Duodenal mucosa (tissue), 2 donors: ENCODE measurements around the gene DENND1A.

Experiments
- H3K27ac ChIP-seq: one replicate; pipeline ENCODE4 v1.7.0; 2013; ENCODE audit warnings: low read depth, low read length
- H3K27me3 ChIP-seq, 2 donors: one replicate each; pipeline ENCODE4 v1.7.0; 2013; ENCODE audit warnings: low read length in 2 of 2, control low read depth in 1 of 2; ENCODE audit not compliant: insufficient read depth in 2 of 2, control insufficient read depth in 1 of 2
- H3K36me3 ChIP-seq, 2 donors: one replicate each; pipeline ENCODE4 v1.7.0; 2013; ENCODE audit warnings: low read length in 2 of 2, control low read depth in 1 of 2; ENCODE audit not compliant: insufficient read depth in 2 of 2, control insufficient read depth in 1 of 2
- H3K4me1 ChIP-seq, 2 donors: one replicate each; pipeline ENCODE4 v1.7.0; 2013; ENCODE audit warnings: low read length in 2 of 2, control low read depth in 1 of 2; ENCODE audit not compliant: insufficient read depth in 2 of 2, control insufficient read depth in 1 of 2
- H3K4me3 ChIP-seq, 2 donors: one replicate each; pipeline ENCODE4 v1.7.0; 2013; ENCODE audit warnings: low read length in 2 of 2, low read depth in 1 of 2
- H3K9ac ChIP-seq, 2 donors: one replicate each; pipeline ENCODE4 v1.7.0; 2013; ENCODE audit warnings: low read length in 2 of 2, low read depth in 1 of 2
- H3K9me3 ChIP-seq, 2 donors: one replicate each; pipeline ENCODE4 v1.7.0; 2013; ENCODE audit warnings: low read length in 2 of 2, control low read depth in 1 of 2; ENCODE audit not compliant: control insufficient read depth in 1 of 2

Gene DENND1A

DNA sequence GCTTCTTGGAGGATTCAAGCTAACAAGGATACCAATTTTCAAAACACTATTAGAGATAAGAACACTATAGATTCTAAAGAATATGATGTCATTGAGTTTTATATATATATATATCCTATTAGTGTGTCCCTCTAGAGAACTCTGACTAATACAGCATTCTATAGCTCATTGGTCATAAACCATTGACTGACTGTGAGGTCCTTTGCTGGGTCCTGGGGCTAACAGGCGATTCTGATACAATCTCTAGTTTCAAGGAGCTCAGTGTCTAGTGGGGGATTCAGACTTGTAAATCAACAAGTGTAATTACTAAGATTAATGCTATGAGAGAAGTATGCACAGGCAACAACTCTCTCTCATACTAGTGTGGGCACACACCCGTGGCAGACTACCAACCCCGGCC lies 234.5 kb downstream of the DENND1A start:
- Histone ChIP-seq H3K27ac (no peak overlapping the region), H3K36me3 (no peaks in the 10 kb centered on the region), H3K4me1 (peaks cover 0 to 6% of the 10 kb centered on the region in 2 donors), H3K9me3 (no peaks in the 10 kb centered on the region), H3K4me3 (no peak overlapping the region), H3K9ac (no peak overlapping the region), H3K27me3 (no peaks in the 10 kb centered on the region)

GRCh38 chr9:123691765-123692303 lies 238.1 kb downstream of the DENND1A start:
- Histone ChIP-seq H3K4me3 (no peak overlapping the region), H3K36me3 (no peaks in the 10 kb centered on the region), H3K27ac (no peak overlapping the region), H3K9ac (no peak overlapping the region), H3K4me1 (peaks cover 6 to 9% of the 10 kb centered on the region in 2 donors), H3K9me3 (no peaks in the 10 kb centered on the region), H3K27me3 (no peaks in the 10 kb centered on the region)

- no peak overlapping the region for H3K9ac ChIP-seq
- H3K9me3 ChIP-seq = no peaks in the 10 kb centered on the region
- no peaks in the 10 kb centered on the region for H3K36me3 ChIP-seq
- H3K27me3 ChIP-seq = peaks cover 0 to 2% of the 10 kb centered on the region in 2 donors
- H3K4me3 ChIP-seq = no peak overlapping the region
- peaks cover 8 to 18% of the 10 kb centered on the region in 2 donors for H3K4me1 ChIP-seq
- H3K27ac ChIP-seq = no peak overlapping the region
These were observed 240.1 kb downstream of the DENND1A start for GRCh38 chr9:123689701-123690428.

DNA sequence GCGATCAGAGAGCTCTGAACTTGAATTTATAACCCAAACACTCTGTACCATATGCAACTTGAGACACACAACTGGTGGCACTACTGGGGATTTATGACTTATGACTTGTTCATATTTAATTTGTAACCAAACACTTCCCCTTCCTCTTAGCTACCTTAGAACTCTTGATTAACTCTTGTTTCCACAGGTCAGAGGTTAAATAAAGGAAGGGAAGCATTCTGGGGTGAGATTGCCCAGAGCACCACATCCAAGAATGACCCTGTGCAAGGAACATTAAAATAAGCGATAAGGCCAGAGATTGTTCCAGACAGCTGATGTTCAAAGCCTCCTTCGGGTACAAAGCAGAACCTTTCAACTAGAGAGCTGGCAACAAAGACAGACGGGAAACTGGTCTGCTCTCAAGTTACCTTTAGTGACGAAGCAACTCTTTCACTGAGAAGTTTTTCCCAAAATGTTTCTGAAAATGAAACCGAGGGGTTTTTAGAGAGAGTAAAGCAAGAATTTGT lies 242.6 kb downstream of the DENND1A start:
- Histone ChIP-seq H3K9ac (no peak overlapping the region), H3K36me3 (no peaks in the 10 kb centered on the region), H3K27me3 (peaks cover 3 to 16% of the 10 kb centered on the region in 2 donors), H3K9me3 (no peaks in the 10 kb centered on the region), H3K27ac (no peak overlapping the region), H3K4me3 (no peak overlapping the region), H3K4me1 (peaks cover 8 to 21% of the 10 kb centered on the region in 2 donors)

GRCh38 chr9:123686829-123687192 lies 243.1 kb downstream of the DENND1A start:
- Histone ChIP-seq H3K27me3 (peaks cover 3 to 18% of the 10 kb centered on the region in 2 donors), H3K9ac (no peak overlapping the region), H3K4me1 (peaks cover 8 to 21% of the 10 kb centered on the region in 2 donors), H3K9me3 (no peaks in the 10 kb centered on the region), H3K36me3 (no peaks in the 10 kb centered on the region), H3K27ac (no peak overlapping the region), H3K4me3 (no peak overlapping the region)

DNA sequence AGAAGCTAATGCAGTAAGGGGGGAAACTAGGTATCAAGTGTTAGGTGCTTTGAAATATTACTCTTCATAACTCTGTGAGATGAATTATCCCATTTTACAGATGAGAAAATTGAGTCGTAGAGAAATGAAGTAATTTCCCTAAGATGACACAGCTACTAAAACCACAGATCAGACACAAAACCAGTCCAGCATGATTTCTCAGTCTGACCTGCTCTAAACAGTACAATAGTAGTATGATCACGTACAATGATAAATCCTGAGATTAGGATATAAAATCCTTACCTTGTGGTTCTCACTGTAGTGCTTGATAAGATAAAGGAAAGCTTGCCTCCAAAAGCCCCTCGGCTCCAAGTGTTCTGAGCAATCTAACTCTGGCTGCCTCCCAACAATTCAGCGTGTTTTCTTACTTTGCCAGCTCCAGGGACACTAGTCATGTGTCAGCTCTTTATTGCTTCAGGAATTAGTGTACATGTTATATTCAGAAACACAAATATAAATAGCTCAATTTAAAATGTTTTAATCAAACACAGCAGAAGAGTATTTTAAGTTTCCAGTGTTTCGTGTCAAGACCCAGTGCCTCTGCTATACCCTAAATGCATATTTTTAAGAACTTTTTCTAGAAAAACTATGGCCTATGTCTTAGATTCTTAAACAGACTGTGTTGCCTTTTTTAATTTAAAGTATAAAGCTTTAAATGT lies 243.6 kb downstream of the DENND1A start:
- no peak overlapping the region for H3K9ac ChIP-seq
- H3K4me1 ChIP-seq = peaks cover 8 to 21% of the 10 kb centered on the region in 2 donors
- H3K27me3 ChIP-seq = peaks cover 3 to 18% of the 10 kb centered on the region in 2 donors
- H3K9me3 ChIP-seq = no peaks in the 10 kb centered on the region
- H3K27ac ChIP-seq = no peak overlapping the region
- H3K36me3 ChIP-seq = no peaks in the 10 kb centered on the region
- no peak overlapping the region for H3K4me3 ChIP-seq

DNA sequence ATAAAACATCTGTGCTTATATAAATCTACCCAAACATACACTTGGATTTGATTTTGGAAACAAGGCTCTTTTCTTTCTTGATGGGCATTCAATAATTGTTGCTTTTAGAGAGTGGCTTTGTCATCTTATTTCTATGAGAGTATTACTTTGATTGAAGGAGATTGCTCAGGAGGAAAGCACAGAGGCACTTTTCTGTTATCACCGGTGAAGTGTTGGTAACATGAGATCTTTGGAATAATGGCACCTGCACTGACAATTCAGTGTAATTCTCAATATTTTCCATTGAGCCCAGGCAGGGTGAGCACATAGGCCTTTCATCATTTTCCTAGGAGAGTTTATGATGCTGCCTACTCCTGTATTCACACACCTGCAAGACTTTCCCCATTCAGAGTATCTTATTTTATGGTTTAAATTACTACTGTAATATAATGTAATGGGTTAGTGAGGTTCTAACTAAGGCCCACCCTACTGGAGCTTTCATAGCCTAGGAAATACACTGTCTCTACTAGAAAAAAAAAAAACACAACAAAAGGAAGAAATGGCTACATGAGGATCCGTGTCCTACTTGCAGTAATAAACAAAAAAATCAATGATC lies 244.3 kb downstream of the DENND1A start:
- Histone ChIP-seq H3K27ac (no peak overlapping the region), H3K27me3 (peaks cover 3 to 22% of the 10 kb centered on the region in 2 donors), H3K4me1 (peaks cover 8 to 21% of the 10 kb centered on the region in 2 donors), H3K9me3 (no peaks in the 10 kb centered on the region), H3K4me3 (no peak overlapping the region), H3K9ac (no peak overlapping the region), H3K36me3 (no peaks in the 10 kb centered on the region)

GRCh38 chr9:123684393-123685149 lies 245.4 kb downstream of the DENND1A start:
- no peak overlapping the region for H3K4me3 ChIP-seq
- H3K4me1 ChIP-seq = peaks cover 15 to 28% of the 10 kb centered on the region in 2 donors
- peaks cover 3 to 24% of the 10 kb centered on the region in 2 donors for H3K27me3 ChIP-seq
- H3K36me3 ChIP-seq = no peaks in the 10 kb centered on the region
- no peaks in the 10 kb centered on the region for H3K9me3 ChIP-seq
- no peak overlapping the region for H3K27ac ChIP-seq
- H3K9ac ChIP-seq = no peak overlapping the region

- Histone ChIP-seq H3K4me1 (peaks cover 32 to 46% of the 10 kb centered on the region in 2 donors), H3K4me3 (no peak overlapping the region), H3K36me3 (no peaks in the 10 kb centered on the region), H3K9me3 (no peaks in the 10 kb centered on the region), H3K27ac (no peak overlapping the region), H3K27me3 (peaks cover 3 to 24% of the 10 kb centered on the region in 2 donors), H3K9ac (no peak overlapping the region)
These were observed 247.2 kb downstream of the DENND1A start for GRCh38 chr9:123682746-123683145.
